WI38 (cell line): ENCODE data around the gene HAAO.

ENCODE experiments used
- H3K4me3 ChIP-seq: 2 replicates; pipeline ENCODE4 v1.5.1; 2011; ENCODE audit warnings: low read depth, mild to moderate bottlenecking, control low read depth, low read length
- TF ChIP-seq, protein P1 (sequence below): IDR thresholded peaks from 2 replicates; pipeline ENCODE4 v1.5.1; 2012; ENCODE audit warnings: low read depth, mild to moderate bottlenecking, control low read depth, low read length

HAAO gene

DNA sequence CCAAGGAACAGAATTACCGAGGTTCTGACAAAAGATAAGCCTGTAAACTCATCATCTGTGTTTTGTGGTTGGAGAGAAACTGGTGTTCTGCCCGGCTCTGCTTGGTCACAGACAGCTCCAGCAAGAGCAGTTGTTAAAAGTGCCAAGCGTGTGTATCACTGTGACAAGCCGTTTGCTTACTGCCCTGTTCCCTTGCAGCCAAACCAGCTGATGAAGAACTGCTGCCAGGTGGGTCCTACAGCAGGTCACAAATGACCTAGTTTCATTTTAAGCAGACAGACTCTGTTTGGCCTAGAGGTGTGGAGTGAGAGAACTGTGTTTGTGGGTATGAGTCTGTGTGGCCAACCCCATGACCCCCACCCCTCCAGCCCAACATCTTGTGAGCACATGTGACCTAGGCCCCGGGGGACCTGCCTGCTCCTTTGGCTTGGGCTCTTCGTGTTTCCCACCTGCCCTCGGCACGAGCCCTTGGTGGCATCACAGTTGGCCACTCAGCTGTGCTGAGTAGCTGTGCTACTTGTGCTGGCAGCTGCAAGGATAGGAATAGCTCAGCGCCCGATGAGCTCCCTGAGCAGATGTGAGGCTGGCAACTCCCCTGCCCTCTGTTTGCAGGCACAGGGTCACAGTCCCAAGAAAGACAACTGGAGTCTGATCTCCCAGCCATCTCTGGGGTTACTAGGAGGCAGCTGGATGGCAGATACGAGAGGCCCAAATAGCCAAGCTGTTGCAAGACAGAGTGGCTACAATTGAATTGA, 38.2 kb downstream of the HAAO start:
- no peak overlapping the region for H3K4me3 ChIP-seq
- TF ChIP-seq, protein P1, sequence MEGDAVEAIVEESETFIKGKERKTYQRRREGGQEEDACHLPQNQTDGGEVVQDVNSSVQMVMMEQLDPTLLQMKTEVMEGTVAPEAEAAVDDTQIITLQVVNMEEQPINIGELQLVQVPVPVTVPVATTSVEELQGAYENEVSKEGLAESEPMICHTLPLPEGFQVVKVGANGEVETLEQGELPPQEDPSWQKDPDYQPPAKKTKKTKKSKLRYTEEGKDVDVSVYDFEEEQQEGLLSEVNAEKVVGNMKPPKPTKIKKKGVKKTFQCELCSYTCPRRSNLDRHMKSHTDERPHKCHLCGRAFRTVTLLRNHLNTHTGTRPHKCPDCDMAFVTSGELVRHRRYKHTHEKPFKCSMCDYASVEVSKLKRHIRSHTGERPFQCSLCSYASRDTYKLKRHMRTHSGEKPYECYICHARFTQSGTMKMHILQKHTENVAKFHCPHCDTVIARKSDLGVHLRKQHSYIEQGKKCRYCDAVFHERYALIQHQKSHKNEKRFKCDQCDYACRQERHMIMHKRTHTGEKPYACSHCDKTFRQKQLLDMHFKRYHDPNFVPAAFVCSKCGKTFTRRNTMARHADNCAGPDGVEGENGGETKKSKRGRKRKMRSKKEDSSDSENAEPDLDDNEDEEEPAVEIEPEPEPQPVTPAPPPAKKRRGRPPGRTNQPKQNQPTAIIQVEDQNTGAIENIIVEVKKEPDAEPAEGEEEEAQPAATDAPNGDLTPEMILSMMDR, result no peak

DNA sequence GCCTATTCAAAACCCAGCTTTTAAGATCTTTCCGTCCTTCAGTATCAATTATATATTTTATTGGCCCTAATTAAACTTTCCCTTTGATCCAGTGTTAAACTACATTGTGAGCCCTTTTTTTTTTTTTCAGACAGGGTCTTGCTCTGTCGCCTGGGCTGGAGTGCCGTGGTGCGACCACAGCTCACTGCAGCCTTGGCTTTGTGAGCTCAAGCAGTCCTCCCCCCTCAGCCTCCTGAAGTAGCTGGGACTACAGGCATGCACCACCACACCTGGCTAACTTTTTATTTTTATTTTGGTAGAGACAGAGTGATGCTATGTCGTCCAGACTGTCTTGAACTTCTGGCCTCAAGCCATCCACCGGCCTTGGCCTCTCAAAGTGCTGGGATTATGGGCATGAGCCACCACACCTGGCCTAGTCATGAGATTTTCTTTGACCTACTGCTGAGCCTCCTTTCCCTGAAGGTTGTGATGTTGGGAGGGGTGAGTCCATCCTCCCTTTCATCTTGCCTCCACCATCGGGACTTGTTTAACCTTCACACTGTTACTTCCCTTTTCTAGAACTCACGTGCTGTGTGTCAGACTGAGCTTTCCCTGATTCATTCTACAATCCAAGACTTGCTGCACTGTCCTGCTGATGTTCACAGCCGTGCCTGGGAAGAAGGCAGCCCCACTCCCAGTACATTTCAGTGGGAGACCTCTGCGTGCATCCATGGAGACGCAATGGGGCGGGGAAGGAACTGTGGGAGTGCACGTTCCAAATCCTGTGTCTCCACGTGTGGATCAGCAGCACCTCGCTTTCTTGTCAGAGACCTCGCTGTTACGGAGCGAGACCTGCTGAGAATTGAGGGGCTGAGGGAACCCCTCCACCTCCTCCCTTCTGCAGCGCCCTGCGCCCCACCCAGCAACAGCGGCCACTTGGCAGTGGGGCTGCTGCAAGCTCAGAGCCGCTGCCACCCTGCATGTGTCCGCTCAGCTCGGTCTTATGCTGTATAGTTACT, 39.3 kb downstream of the HAAO start:
- H3K4me3 ChIP-seq, result no peak overlapping the region
- TF ChIP-seq, protein P1, result no peak

DNA sequence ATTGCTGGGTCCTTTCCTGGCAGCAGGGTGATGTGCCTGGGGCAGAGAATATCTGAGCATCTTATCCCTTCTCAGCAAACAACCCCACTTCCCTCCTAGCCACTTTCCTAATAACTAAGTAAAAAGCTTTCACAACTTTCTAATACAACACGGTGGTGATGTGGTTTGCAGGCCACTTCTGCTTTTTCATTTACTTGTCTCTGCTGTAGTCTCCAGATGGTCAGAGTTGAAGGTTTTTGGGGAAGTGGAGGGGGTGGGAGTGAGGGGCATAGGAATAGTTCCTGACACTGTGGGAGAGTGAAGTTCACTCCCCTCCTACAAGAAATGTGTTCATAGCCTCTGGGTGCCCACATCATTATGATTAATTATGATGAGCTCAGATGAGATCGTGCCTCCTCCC, 40.1 kb downstream of the HAAO start:
- TF ChIP-seq, protein P1, result no peak
- H3K4me3 ChIP-seq, result no peak overlapping the region

DNA sequence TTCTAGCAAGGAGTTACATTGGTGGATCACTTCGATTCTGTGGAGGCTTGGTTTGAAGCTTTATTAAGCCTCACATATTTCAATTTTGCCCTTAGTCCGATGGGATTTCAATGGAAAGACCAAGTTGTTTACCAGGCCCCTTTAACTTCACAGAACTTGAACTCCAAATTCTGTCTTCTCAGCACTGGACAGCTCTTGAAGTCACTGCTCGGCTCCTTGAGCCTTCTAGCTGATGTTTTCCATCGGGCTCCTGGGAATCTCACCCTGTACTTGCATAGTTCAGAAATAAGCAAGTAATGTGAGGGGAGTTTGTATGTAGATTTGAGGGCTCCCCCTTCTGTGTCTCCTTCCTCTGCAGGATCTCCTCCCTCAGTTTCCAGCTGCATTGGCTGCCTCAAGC, 43.5 kb downstream of the HAAO start:
- TF ChIP-seq, protein P1, result no peak
- H3K4me3 ChIP-seq, result no peak overlapping the region

DNA sequence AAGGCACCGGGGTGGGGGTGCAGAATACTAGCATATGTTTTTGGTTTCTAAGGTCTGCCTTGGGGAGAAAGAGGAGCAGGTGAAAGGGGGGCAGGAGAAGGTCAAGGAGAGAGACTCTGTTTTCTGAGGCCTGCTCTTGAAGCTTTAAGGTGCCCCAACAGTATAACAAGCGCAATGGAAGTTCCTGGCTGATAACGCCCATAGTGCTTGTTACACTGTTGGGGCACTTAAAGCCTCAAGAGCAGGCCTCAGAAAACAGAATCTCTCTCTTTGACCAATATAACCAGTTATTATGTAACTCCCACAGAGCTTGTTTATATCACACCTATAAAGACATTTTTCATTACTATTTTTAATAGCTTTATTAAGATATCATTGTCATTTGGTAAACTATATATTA, 45.0 kb downstream of the HAAO start:
- no peak overlapping the region for H3K4me3 ChIP-seq
- TF ChIP-seq, protein P1, result no peak

DNA sequence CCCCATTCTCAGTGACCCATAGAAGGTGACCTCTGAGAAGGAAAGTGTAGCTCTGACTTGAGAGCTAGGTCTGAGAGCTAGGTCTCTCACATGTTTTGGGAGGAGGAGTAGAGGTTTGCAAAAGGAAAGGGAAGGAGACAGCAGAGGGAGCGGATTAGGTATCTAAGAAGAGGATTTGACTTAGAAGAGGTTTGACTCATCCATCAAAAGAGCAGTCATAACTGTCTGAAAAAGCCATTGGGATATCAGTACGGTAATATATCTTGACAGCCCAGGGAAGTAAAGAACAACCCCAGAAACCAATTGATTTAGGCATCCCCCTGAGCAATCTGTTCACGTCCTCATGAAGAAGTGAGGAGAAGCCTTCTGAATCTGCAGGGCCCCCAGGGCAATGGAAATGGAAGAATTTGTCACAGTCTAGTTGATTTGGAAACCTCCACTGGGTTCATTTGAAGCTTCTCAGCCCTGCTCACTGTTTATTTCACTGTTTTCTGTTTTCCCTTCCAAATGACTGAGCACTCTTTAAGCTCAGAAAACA, 47.8 kb downstream of the HAAO start:
- TF ChIP-seq, protein P1, result no peak
- H3K4me3 ChIP-seq, result no peak overlapping the region
